Liver (tissue), 9 donors: ENCODE results near the gene FOXK2. TPM values are rescaled to one million over a fixed set of nuclear protein-coding genes. Genes with fewer than 3 reads are reported as not detected.

Experiments
- DNase-seq: peaks from one replicate; pipeline ENCODE4 v3.0.0-alpha.2; 2017; ENCODE audit warnings: low spot score
- H3K27ac ChIP-seq, 2 donors: one replicate each; pipeline ENCODE4 v1.7.0; 2013; ENCODE audit warnings: inconsistent platforms in 2 of 2, low read length in 2 of 2, control low read depth in 1 of 2, low read depth in 1 of 2, mild to moderate bottlenecking in 1 of 2
- H3K27me3 ChIP-seq, 4 donors: one replicate each; pipeline versions ENCODE4 v1.6.1 to v1.7.0; 2013; ENCODE audit warnings: low read length in 3 of 4, inconsistent platforms in 1 of 4, mild to moderate bottlenecking in 1 of 4, moderate library complexity in 1 of 4; ENCODE audit not compliant: control insufficient read depth in 4 of 4, insufficient read depth in 4 of 4
- H3K36me3 ChIP-seq, 4 donors: one replicate each; pipeline versions ENCODE4 v1.6.1 to v1.7.0; 2013; ENCODE audit warnings: low read length in 3 of 4, mild to moderate bottlenecking in 3 of 4, low read depth in 1 of 4, moderate library complexity in 1 of 4; ENCODE audit not compliant: control insufficient read depth in 4 of 4, insufficient read depth in 3 of 4
- H3K4me1 ChIP-seq, 4 donors: one replicate each; pipeline versions ENCODE4 v1.6.1 to v1.7.0; 2013; ENCODE audit warnings: low read length in 3 of 4, mild to moderate bottlenecking in 3 of 4, moderate library complexity in 1 of 4; ENCODE audit not compliant: control insufficient read depth in 4 of 4, insufficient read depth in 4 of 4
- H3K4me3 ChIP-seq, 3 donors: one replicate each; pipeline versions ENCODE4 v1.6.1 to v1.7.0; 2013; ENCODE audit warnings: low read length in 3 of 3, control low read depth in 1 of 3, low read depth in 1 of 3, mild to moderate bottlenecking in 1 of 3
- H3K9ac ChIP-seq, 2 donors: one replicate each; pipeline ENCODE4 v1.7.0; 2013; ENCODE audit warnings: low read length in 2 of 2, mild to moderate bottlenecking in 2 of 2, moderate library complexity in 2 of 2, control low read depth in 1 of 2, low read depth in 1 of 2
- H3K9me3 ChIP-seq, 4 donors: one replicate each; pipeline versions ENCODE4 v1.6.1 to v1.7.0; 2013; ENCODE audit warnings: low read length in 3 of 4; ENCODE audit not compliant: control insufficient read depth in 4 of 4
- ATF3 ChIP-seq: IDR thresholded peaks from 2 replicates; pipeline ENCODE4 v1.6.1; 2016; ENCODE audit warnings: antibody characterized with exemption
- CTCF ChIP-seq: fragments of 150-350 bp; IDR thresholded peaks from 2 replicates; pipeline ENCODE4 v1.5.1; 2017; ENCODE audit warnings: improper control_type of control experiment, low read depth, low read length; ENCODE audit not compliant: missing input control
- EGR1 ChIP-seq, 2 donors: IDR thresholded peaks; 2 replicates each; pipeline ENCODE4 v1.6.1; 2016 to 2018; ENCODE audit warnings: antibody characterized with exemption in 2 of 2, low read depth in 2 of 2
- FOXA1 ChIP-seq: IDR thresholded peaks from 2 replicates; pipeline ENCODE4 v1.6.1; 2016; ENCODE audit warnings: antibody characterized with exemption
- FOXA2 ChIP-seq: IDR thresholded peaks from 2 replicates; pipeline ENCODE4 v1.6.1; 2016; ENCODE audit warnings: antibody characterized with exemption
- GABPA ChIP-seq, 2 donors: IDR thresholded peaks in 1 of 2; conservative IDR thresholded peaks in 1 of 2; 2 replicates each; pipeline ENCODE4 v1.6.1; 2016; ENCODE audit warnings: antibody characterized with exemption in 2 of 2, mild to moderate bottlenecking in 1 of 2, moderate library complexity in 1 of 2
- HNF4A ChIP-seq, 2 donors: conservative IDR thresholded peaks; 2 replicates each; pipeline ENCODE4 v1.6.1; 2016; ENCODE audit warnings: antibody characterized with exemption in 2 of 2, mild to moderate bottlenecking in 2 of 2
- HNF4G ChIP-seq: IDR thresholded peaks from 2 replicates; pipeline ENCODE4 v1.6.1; 2016; ENCODE audit warnings: antibody characterized with exemption
- JUND ChIP-seq, 2 donors: IDR thresholded peaks; 2 replicates each; pipeline ENCODE4 v1.6.1; 2016; ENCODE audit warnings: antibody characterized with exemption in 2 of 2
- MAX ChIP-seq: IDR thresholded peaks from 2 replicates; pipeline ENCODE4 v1.6.1; 2016; ENCODE audit warnings: antibody characterized with exemption
- NR2F2 ChIP-seq: IDR thresholded peaks from 2 replicates; pipeline ENCODE4 v1.6.1; 2016; ENCODE audit warnings: antibody characterized with exemption
- RAD21 ChIP-seq, 2 donors: IDR thresholded peaks; 2 replicates each; pipeline ENCODE4 v1.6.1; 2016; ENCODE audit warnings: antibody characterized with exemption in 2 of 2, mild to moderate bottlenecking in 2 of 2
- REST ChIP-seq: IDR thresholded peaks from 2 replicates; pipeline ENCODE4 v1.6.1; 2016; ENCODE audit warnings: antibody characterized with exemption, mild to moderate bottlenecking
- RXRA ChIP-seq, 2 donors: IDR thresholded peaks; 2 replicates each; pipeline ENCODE4 v1.6.1; 2017 to 2018; ENCODE audit warnings: antibody characterized with exemption in 2 of 2, mild to moderate bottlenecking in 1 of 2
- SP1 ChIP-seq: IDR thresholded peaks from 2 replicates; pipeline ENCODE4 v1.6.1; 2018; ENCODE audit warnings: antibody characterized with exemption, mild to moderate bottlenecking
- TAF1 ChIP-seq: conservative IDR thresholded peaks from 2 replicates; pipeline ENCODE4 v1.6.1; 2016; ENCODE audit warnings: antibody characterized with exemption, mild to moderate bottlenecking
- YY1 ChIP-seq: IDR thresholded peaks from 2 replicates; pipeline ENCODE4 v1.6.1; 2016; ENCODE audit warnings: antibody characterized with exemption, mild to moderate bottlenecking
- ZBTB33 ChIP-seq: IDR thresholded peaks from 2 replicates; pipeline ENCODE4 v1.6.1; 2016; ENCODE audit warnings: antibody characterized with exemption
- WGBS: extraction: QIAGEN DNeasy Blood & Tissue Kit; methylation state at CpG from one replicate; pipeline ENCODE4 v1.1.7; 2013; 5-methylcytosine and 5-hydroxymethylcytosine counted together
- polyA plus RNA-seq, 2 donors: library from polyadenylated mRNA; stranded (reverse) in 1 of 2; unstranded in 1 of 2; fragments of 200-250 nt in 1 of 2; fragments of >200 nt in 1 of 2; fragmentation: Nextera tagmentation in 1 of 2; extraction: Ambion mirVana in 1 of 2; gene quantifications; one replicate each; pipeline versions ENCODE4 v1.2.1 to v1.2.3, GENCODE V29; 2013 to 2015
- total RNA-seq, 2 donors: library from RNA; depleted of rRNA; stranded (reverse); fragments of >200 nt; gene quantifications; one replicate each; pipeline ENCODE4 v1.2.3, GENCODE V29; 2014
- donor health status: healthy.
- donor health status: healthy.
- donor health status: healthy.
- donor health status: healthy.
- donor health status: healthy.

FOXK2 gene
- total and polyA plus RNA-seq, 4 donors: 3.1 to 16.2 (median 10.8) TPM

GRCh38 chr17:82603981-82604448 lies 84.5 kb downstream of the FOXK2 start:
- Histone ChIP-seq H3K27ac (no peak overlapping the region), H3K4me3 (no peak overlapping the region)

More at GRCh38 chr17:82603981-82604448, 84.5 kb downstream of the FOXK2 start:
- H3K27me3 ChIP-seq: no peaks in the 10 kb centered on the region
- no peak for DNase-seq
- H3K4me1 ChIP-seq: peaks cover 0 to 5% (median 0%) of the 10 kb centered on the region in 4 donors
- H3K9me3 ChIP-seq: no peaks in the 10 kb centered on the region
- peak; percentile 85 for TF ChIP-seq NR2F2
- TF ChIP-seq CTCF: no peak
- TF ChIP-seq HNF4A (conservative IDR thresholded peaks at IDR 0.05): no peak
- TF ChIP-seq GABPA (IDR thresholded peaks at IDR 0.05 in 1 of 2, conservative IDR thresholded peaks at IDR 0.05 in 1 of 2): no peak
- no peak for TF ChIP-seq JUND (IDR thresholded peaks at IDR 0.05)
- TF ChIP-seq FOXA1: no peak
- no peak for TF ChIP-seq EGR1 (IDR thresholded peaks at IDR 0.05; ENCODE audit: low read depth in 2 of 2)
- TF ChIP-seq ZBTB33: no peak
- TF ChIP-seq REST: no peak
- no peak for TF ChIP-seq FOXA2
- no peak for TF ChIP-seq ATF3
- no peak for TF ChIP-seq TAF1
- TF ChIP-seq RXRA (IDR thresholded peaks at IDR 0.05): peak in 1 of 2 donors; percentile 36
- TF ChIP-seq HNF4G: no peak
- TF ChIP-seq YY1: no peak
- TF ChIP-seq MAX: no peak
- TF ChIP-seq SP1: peak; percentile 56
- no peak for TF ChIP-seq RAD21 (IDR thresholded peaks at IDR 0.05)
- H3K9ac ChIP-seq: no peak overlapping the region
- peaks cover 11 to 37% (median 22%) of the 10 kb centered on the region in 4 donors for H3K36me3 ChIP-seq
- 74% methylated on average over 18 of the region's 18 CpGs for whole genome bisulfite sequencing
